ENCODE data around the gene TFPI2.

TFPI2 gene

DNA sequence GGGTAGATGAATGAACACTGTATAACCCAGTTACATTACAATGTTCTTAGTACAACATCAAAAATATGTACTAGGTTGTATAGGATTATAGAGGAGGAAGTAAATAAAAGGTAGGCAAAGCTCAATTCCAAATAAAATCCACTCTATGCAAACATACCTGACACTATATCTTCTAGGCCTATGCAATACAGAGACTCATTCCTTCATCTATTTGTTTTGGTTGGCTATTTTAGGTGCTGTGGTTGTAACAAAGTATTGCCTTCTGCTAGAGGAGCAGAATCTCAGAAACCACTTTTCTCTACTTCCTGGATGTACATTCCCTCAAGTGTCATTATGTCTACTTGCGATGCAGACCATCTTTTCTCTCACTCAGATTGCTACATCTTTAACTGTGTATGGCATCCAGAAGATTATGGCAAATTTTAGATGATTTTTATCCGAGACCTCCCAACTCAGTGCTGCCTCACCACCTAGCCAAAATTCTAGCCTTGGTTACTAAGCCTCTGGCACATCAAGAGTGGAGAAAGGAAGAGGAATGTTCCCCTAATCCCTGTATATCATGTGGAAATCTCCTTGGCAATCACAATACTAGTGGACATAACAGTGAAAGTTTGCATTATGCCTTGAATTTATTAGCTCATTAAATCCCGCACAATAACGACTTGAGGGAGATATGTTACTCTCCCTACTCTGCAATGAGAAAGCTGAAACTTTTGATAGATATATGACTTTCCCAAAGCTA, 5.5 kb upstream of the TFPI2 start:
- H3K4me3 ChIP-seq (ENCODE audit: low read length) = no peak overlapping the region
- no peaks in the 10 kb centered on the region for H3K36me3 ChIP-seq (ENCODE audit: control insufficient read depth, insufficient read depth, low read length)
- peaks cover under 1% of the 10 kb centered on the region for H3K27me3 ChIP-seq (ENCODE audit: control insufficient read depth, insufficient read depth, low read length)
- no peak overlapping the region for H3K9ac ChIP-seq (ENCODE audit: low read length)
- no peaks in the 10 kb centered on the region for H3K4me1 ChIP-seq (ENCODE audit: control insufficient read depth, insufficient read depth, low read length)
- no peaks in the 10 kb centered on the region for H3K9me3 ChIP-seq (ENCODE audit: control insufficient read depth, low read length)

DNA sequence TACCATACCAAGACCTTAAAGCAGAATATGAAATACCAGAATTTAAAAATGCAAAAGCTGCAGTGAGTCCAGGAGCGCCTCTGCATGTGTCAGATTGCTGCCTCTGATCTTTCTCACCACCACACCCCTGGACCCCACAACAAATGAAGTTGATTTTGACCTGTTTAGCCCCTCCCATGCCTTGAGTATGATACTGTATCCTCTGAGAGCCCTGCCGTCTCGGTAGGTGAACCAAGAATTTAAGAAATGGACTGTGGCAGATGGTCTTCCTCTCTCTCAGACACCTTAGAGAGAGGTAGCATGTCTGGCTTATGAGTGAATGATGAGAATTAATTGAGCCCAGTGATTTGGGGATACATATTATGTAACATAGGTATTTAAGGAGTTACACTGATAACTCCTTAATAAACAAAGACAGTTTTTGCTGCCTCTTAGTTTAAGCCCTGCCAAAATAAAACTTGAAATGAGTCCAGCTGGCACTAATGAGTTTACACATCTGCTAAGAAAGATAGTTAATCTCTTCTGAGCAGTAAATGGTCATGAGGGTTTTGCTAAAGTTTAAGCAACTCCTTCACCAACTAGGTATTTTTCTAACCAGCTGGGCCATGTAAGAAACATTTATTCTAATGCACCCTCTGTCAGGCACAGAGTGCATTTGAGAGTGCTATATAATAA, 4.5 kb upstream of the TFPI2 start:
- H3K9ac ChIP-seq (ENCODE audit: low read length) = no peak overlapping the region
- no peaks in the 10 kb centered on the region for H3K4me1 ChIP-seq (ENCODE audit: control insufficient read depth, insufficient read depth, low read length)
- peaks cover 10% of the 10 kb centered on the region for H3K27me3 ChIP-seq (ENCODE audit: control insufficient read depth, insufficient read depth, low read length)
- H3K9me3 ChIP-seq (ENCODE audit: control insufficient read depth, low read length) = no peaks in the 10 kb centered on the region
- no peaks in the 10 kb centered on the region for H3K36me3 ChIP-seq (ENCODE audit: control insufficient read depth, insufficient read depth, low read length)
- no peak overlapping the region for H3K4me3 ChIP-seq (ENCODE audit: low read length)

- Histone ChIP-seq H3K4me1 (ENCODE audit: control insufficient read depth, insufficient read depth, low read length) (no peaks in the 10 kb centered on the region), H3K4me3 (ENCODE audit: low read length) (no peak overlapping the region), H3K9me3 (ENCODE audit: control insufficient read depth, low read length) (no peaks in the 10 kb centered on the region), H3K27me3 (ENCODE audit: control insufficient read depth, insufficient read depth, low read length) (peaks cover 13% of the 10 kb centered on the region), H3K36me3 (ENCODE audit: control insufficient read depth, insufficient read depth, low read length) (no peaks in the 10 kb centered on the region), H3K9ac (ENCODE audit: low read length) (no peak overlapping the region)
Observed at GRCh38 chr7:93894426-93894825, 3.9 kb upstream of the TFPI2 start.

DNA sequence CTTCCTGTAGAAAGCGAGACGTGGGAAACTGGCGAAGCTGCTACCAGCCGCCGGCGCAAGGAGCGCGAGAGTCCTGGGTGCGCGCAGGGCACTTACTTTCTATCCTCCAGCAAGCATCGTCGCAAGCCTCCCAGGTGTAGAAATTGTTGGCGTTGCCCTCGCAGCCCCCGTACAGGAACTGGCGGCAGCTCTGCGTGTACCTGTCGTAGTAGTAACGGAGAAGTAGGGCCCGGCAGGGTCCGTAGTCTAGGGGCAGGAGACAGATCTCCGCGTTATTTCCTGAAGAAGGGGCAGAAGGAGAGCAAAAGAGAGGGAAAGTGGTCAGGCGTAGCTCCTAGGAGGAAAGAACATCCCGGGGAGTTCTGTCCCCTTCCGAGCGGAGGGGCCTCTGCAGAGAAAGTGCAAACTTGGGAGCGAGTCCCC, 501 bp downstream of the TFPI2 start:
- Histone ChIP-seq H3K9ac (ENCODE audit: low read length) (no peak overlapping the region), H3K9me3 (ENCODE audit: control insufficient read depth, low read length) (no peaks in the 10 kb centered on the region), H3K4me3 (ENCODE audit: low read length) (no peak overlapping the region), H3K4me1 (ENCODE audit: control insufficient read depth, insufficient read depth, low read length) (no peaks in the 10 kb centered on the region), H3K36me3 (ENCODE audit: control insufficient read depth, insufficient read depth, low read length) (no peaks in the 10 kb centered on the region), H3K27me3 (ENCODE audit: control insufficient read depth, insufficient read depth, low read length) (peaks cover 13% of the 10 kb centered on the region)

DNA sequence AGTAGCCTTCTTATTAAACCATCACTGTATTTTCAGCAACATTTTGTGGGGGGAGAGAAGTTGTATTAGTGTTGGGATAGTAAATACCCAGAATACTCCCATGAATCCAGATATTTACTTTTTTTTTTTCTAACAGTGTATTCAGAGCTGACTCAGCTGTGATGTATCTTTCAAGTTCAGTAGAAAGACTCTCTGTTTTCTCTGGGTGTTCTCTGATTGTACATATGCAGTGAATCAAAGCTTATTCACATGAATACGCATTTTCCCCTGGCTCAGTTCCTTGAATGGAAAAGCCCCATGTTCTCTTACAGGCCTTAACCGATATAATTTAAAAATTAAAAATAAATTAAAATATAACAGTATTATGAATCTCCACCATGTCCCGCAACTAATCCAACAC, 1.3 kb downstream of the TFPI2 start:
- H3K9ac ChIP-seq (ENCODE audit: low read length) = no peak overlapping the region
- H3K9me3 ChIP-seq (ENCODE audit: control insufficient read depth, low read length) = no peaks in the 10 kb centered on the region
- no peaks in the 10 kb centered on the region for H3K36me3 ChIP-seq (ENCODE audit: control insufficient read depth, insufficient read depth, low read length)
- H3K4me3 ChIP-seq (ENCODE audit: low read length) = no peak overlapping the region
- no peaks in the 10 kb centered on the region for H3K4me1 ChIP-seq (ENCODE audit: control insufficient read depth, insufficient read depth, low read length)
- H3K27me3 ChIP-seq (ENCODE audit: control insufficient read depth, insufficient read depth, low read length) = peaks cover 13% of the 10 kb centered on the region

DNA sequence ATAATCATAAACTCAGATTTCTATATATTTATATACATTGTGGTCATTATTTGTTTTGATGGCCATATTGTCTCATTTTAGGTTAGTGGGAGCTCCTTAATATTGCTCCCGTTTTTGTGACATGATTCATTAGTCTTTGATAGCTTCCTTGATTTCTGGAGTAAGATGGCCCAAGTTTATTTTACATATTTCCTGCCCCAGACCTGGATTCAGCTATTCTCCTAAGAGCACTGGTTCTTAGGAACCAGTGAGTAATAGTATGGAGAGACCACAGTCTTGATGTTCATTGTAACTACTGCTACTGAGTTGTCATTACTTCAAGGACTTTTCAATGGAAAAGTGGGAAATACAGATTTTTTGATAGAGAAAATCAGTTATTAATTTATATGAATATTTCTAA, 6.0 kb downstream of the TFPI2 start:
- Histone ChIP-seq H3K9me3 (ENCODE audit: control insufficient read depth, low read length) (no peaks in the 10 kb centered on the region), H3K4me1 (ENCODE audit: control insufficient read depth, insufficient read depth, low read length) (no peaks in the 10 kb centered on the region), H3K4me3 (ENCODE audit: low read length) (no peak overlapping the region), H3K36me3 (ENCODE audit: control insufficient read depth, insufficient read depth, low read length) (no peaks in the 10 kb centered on the region), H3K9ac (ENCODE audit: low read length) (no peak overlapping the region), H3K27me3 (ENCODE audit: control insufficient read depth, insufficient read depth, low read length) (no peaks in the 10 kb centered on the region)

DNA sequence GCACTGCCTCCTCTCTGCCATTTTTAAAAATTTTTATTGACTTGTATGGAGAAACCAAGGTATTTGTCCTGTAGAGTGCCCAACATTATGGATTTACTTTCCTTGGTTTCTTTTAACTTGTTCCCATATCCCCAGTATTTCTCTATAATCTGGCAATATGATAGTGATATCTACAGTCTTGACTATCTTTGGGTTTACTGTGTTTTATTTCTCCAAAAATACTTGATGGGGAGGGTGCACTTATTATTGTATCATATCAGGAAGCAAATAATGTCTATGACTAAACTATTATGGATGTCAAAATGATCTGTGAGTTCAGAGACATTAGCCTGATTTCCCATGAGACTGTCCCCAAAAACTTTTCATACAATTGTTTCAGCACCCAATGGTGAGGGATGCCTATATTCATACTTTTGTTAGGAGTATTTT, 6.6 kb downstream of the TFPI2 start:
- Histone ChIP-seq H3K4me1 (ENCODE audit: control insufficient read depth, insufficient read depth, low read length) (no peaks in the 10 kb centered on the region), H3K4me3 (ENCODE audit: low read length) (no peak overlapping the region), H3K9me3 (ENCODE audit: control insufficient read depth, low read length) (no peaks in the 10 kb centered on the region), H3K27me3 (ENCODE audit: control insufficient read depth, insufficient read depth, low read length) (no peaks in the 10 kb centered on the region), H3K9ac (ENCODE audit: low read length) (no peak overlapping the region), H3K36me3 (ENCODE audit: control insufficient read depth, insufficient read depth, low read length) (no peaks in the 10 kb centered on the region)

- Histone ChIP-seq H3K4me1 (ENCODE audit: control insufficient read depth, insufficient read depth, low read length) (no peaks in the 10 kb centered on the region), H3K4me3 (ENCODE audit: low read length) (no peak overlapping the region), H3K27me3 (ENCODE audit: control insufficient read depth, insufficient read depth, low read length) (no peaks in the 10 kb centered on the region), H3K36me3 (ENCODE audit: control insufficient read depth, insufficient read depth, low read length) (no peaks in the 10 kb centered on the region), H3K9ac (ENCODE audit: low read length) (no peak overlapping the region), H3K9me3 (ENCODE audit: control insufficient read depth, low read length) (no peaks in the 10 kb centered on the region)
Observed at GRCh38 chr7:93883078-93883916, 7.3 kb downstream of the TFPI2 start.

GRCh38 chr7:93882468-93882867, 8.1 kb downstream of the TFPI2 start:
- Histone ChIP-seq H3K4me1 (ENCODE audit: control insufficient read depth, insufficient read depth, low read length) (no peaks in the 10 kb centered on the region), H3K36me3 (ENCODE audit: control insufficient read depth, insufficient read depth, low read length) (no peaks in the 10 kb centered on the region), H3K27me3 (ENCODE audit: control insufficient read depth, insufficient read depth, low read length) (no peaks in the 10 kb centered on the region), H3K9me3 (ENCODE audit: control insufficient read depth, low read length) (no peaks in the 10 kb centered on the region), H3K4me3 (ENCODE audit: low read length) (no peak overlapping the region), H3K9ac (ENCODE audit: low read length) (no peak overlapping the region)

DNA sequence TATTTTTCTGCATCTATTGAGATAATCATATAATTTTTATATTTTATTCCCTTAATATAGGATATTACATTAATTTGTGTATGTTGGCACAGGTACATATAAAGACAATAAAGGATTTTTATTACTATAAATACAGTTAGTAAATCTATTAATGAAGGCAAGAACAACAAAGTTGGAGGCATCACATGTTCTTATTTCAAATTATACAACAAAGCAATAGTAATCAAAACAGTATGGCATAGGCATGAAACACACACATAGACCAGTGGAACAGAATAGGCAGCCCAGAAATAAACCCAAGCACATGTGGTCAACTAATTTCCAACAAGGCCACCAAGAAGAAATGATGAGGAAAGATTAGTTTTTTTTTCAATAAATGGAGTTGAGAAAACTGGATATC, 11.2 kb downstream of the TFPI2 start:
- Histone ChIP-seq H3K36me3 (ENCODE audit: control insufficient read depth, insufficient read depth, low read length) (no peaks in the 10 kb centered on the region), H3K4me1 (ENCODE audit: control insufficient read depth, insufficient read depth, low read length) (no peaks in the 10 kb centered on the region), H3K27me3 (ENCODE audit: control insufficient read depth, insufficient read depth, low read length) (no peaks in the 10 kb centered on the region), H3K4me3 (ENCODE audit: low read length) (no peak overlapping the region), H3K9ac (ENCODE audit: low read length) (no peak overlapping the region), H3K9me3 (ENCODE audit: control insufficient read depth, low read length) (no peaks in the 10 kb centered on the region)

- no peaks in the 10 kb centered on the region for H3K4me1 ChIP-seq (ENCODE audit: control insufficient read depth, insufficient read depth, low read length)
- no peaks in the 10 kb centered on the region for H3K36me3 ChIP-seq (ENCODE audit: control insufficient read depth, insufficient read depth, low read length)
- H3K27me3 ChIP-seq (ENCODE audit: control insufficient read depth, insufficient read depth, low read length) = no peaks in the 10 kb centered on the region
- no peak overlapping the region for H3K4me3 ChIP-seq (ENCODE audit: low read length)
- H3K9me3 ChIP-seq (ENCODE audit: control insufficient read depth, low read length) = no peaks in the 10 kb centered on the region
- no peak overlapping the region for H3K9ac ChIP-seq (ENCODE audit: low read length)
Observed at GRCh38 chr7:93877742-93878141, 12.8 kb downstream of the TFPI2 start.

- Histone ChIP-seq H3K9me3 (ENCODE audit: control insufficient read depth, low read length) (no peaks in the 10 kb centered on the region), H3K4me3 (ENCODE audit: low read length) (no peak overlapping the region), H3K4me1 (ENCODE audit: control insufficient read depth, insufficient read depth, low read length) (no peaks in the 10 kb centered on the region), H3K9ac (ENCODE audit: low read length) (no peak overlapping the region), H3K27me3 (ENCODE audit: control insufficient read depth, insufficient read depth, low read length) (no peaks in the 10 kb centered on the region), H3K36me3 (ENCODE audit: control insufficient read depth, insufficient read depth, low read length) (no peaks in the 10 kb centered on the region)
Observed at GRCh38 chr7:93873998-93874574, 16.5 kb downstream of the TFPI2 start.
